Measurements from ENCODE around the gene CDK19.

DNA sequence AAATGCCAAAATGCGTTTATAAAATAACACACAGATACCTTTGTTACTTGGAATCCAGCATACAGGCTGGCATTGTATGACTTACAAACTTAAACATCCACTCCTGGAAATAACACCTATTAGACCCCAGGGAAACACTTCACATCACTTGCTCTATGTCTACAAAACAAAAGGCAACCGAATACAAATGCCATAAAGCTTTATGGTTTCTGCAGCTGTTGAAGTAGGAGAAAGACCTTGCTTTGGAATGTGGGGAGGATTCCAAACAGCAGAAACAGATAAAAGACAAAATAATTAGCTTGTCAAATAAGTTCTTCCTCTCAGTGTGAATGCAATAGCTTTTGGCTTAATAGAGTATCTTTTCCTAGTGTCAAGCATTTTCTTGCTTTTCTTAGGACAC, 49.6 kb upstream of the CDK19 start:
- TF ChIP-seq, protein P1, sequence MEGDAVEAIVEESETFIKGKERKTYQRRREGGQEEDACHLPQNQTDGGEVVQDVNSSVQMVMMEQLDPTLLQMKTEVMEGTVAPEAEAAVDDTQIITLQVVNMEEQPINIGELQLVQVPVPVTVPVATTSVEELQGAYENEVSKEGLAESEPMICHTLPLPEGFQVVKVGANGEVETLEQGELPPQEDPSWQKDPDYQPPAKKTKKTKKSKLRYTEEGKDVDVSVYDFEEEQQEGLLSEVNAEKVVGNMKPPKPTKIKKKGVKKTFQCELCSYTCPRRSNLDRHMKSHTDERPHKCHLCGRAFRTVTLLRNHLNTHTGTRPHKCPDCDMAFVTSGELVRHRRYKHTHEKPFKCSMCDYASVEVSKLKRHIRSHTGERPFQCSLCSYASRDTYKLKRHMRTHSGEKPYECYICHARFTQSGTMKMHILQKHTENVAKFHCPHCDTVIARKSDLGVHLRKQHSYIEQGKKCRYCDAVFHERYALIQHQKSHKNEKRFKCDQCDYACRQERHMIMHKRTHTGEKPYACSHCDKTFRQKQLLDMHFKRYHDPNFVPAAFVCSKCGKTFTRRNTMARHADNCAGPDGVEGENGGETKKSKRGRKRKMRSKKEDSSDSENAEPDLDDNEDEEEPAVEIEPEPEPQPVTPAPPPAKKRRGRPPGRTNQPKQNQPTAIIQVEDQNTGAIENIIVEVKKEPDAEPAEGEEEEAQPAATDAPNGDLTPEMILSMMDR (IDR thresholded peaks at IDR 0.05; ENCODE audit: low read length): no peak
- TF ChIP-seq EZH2phosphoT487 (IDR thresholded peaks at IDR 0.05; ENCODE audit: low read length): no peak

All from MM.1S (cell line).